ENCODE results near the gene PADI1. TPM values are rescaled to one million over a fixed set of nuclear protein-coding genes. Genes with fewer than 3 reads are reported as not detected.

Gene PADI1
- total RNA-seq, 1 donor from 2014 or later = not detected

GRCh38 chr1:17287130-17287776, 82.3 kb downstream of the PADI1 start:
- H3K27me3 Mint-ChIP-seq (ENCODE audit: low read depth) = peaks cover 19% of the 10 kb centered on the region
- no peaks in the 10 kb centered on the region for H3K36me3 Mint-ChIP-seq
- no peak overlapping the region for H3K27ac Mint-ChIP-seq
- no peak for DNase-seq (ENCODE audit: low spot score in 2 of 2, unreplicated experiment in 2 of 2)
- H3K4me3 Mint-ChIP-seq = no peak overlapping the region
- no peaks in the 10 kb centered on the region for H3K9me3 Mint-ChIP-seq
- H3K4me1 Mint-ChIP-seq = peaks cover 5% of the 10 kb centered on the region
- TF ChIP-seq, protein P1, sequence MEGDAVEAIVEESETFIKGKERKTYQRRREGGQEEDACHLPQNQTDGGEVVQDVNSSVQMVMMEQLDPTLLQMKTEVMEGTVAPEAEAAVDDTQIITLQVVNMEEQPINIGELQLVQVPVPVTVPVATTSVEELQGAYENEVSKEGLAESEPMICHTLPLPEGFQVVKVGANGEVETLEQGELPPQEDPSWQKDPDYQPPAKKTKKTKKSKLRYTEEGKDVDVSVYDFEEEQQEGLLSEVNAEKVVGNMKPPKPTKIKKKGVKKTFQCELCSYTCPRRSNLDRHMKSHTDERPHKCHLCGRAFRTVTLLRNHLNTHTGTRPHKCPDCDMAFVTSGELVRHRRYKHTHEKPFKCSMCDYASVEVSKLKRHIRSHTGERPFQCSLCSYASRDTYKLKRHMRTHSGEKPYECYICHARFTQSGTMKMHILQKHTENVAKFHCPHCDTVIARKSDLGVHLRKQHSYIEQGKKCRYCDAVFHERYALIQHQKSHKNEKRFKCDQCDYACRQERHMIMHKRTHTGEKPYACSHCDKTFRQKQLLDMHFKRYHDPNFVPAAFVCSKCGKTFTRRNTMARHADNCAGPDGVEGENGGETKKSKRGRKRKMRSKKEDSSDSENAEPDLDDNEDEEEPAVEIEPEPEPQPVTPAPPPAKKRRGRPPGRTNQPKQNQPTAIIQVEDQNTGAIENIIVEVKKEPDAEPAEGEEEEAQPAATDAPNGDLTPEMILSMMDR (IDR thresholded peaks at IDR 0.05; ENCODE audit: unreplicated experiment) = no peak

DNA sequence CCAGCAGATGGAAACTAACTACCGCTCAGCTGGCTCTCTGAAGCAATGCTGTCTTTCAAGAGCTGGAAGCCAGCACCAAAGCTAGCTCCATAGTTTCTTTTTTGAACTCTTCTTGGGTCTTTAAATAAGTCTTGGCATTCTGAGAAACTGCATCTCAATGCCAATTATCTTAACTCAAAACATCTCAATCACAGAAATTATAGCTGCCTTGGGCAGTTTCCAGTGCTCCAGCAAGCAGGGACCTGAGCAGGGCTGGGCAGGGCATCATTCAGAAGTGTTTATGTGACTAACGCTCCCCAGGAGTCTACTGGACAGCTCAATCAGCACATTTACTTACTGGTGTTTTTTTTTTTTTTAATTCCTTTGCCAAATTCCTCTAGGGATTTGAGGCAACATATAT, 84.8 kb downstream of the PADI1 start:
- Mint-ChIP-seq H3K27ac (no peak overlapping the region), H3K4me3 (no peak overlapping the region), H3K27me3 (ENCODE audit: low read depth) (peaks cover 6% of the 10 kb centered on the region), H3K9me3 (no peaks in the 10 kb centered on the region), H3K36me3 (no peaks in the 10 kb centered on the region), H3K4me1 (peaks cover 13% of the 10 kb centered on the region)
- TF ChIP-seq, protein P1 (IDR thresholded peaks at IDR 0.05; ENCODE audit: unreplicated experiment) = no peak
- DNase-seq (ENCODE audit: low spot score in 2 of 2, unreplicated experiment in 2 of 2) = no peak

DNA sequence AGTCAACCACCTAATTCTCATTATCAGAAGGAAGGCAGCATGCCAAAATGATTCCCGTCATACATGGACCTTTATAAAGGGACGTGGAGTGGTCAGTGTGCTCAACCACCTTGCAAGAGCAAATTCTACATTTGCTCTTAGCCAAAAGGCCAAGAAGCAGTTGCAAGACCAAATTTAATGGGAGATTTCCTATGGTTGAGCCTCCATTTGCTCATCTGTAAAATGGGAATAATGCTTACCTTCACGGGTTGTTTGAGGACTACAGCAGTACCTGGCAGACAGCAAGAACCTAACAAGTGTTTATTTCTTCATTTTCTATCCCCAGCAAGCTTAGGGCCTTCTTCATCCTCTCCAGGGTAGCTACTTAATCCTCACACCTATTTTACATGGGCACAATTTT, 85.6 kb downstream of the PADI1 start:
- DNase-seq (ENCODE audit: low spot score in 2 of 2, unreplicated experiment in 2 of 2) = no peak
- TF ChIP-seq, protein P1 (IDR thresholded peaks at IDR 0.05; ENCODE audit: unreplicated experiment) = no peak
- Mint-ChIP-seq H3K27me3 (ENCODE audit: low read depth) (peaks cover 4% of the 10 kb centered on the region), H3K4me3 (no peak overlapping the region), H3K9me3 (no peaks in the 10 kb centered on the region), H3K36me3 (no peaks in the 10 kb centered on the region), H3K4me1 (peaks cover 13% of the 10 kb centered on the region), H3K27ac (no peak overlapping the region)

GRCh38 chr1:17292299-17293160, 87.6 kb downstream of the PADI1 start:
- no peak for DNase-seq (ENCODE audit: low spot score in 2 of 2, unreplicated experiment in 2 of 2)
- peaks cover 13% of the 10 kb centered on the region for H3K4me1 Mint-ChIP-seq
- H3K36me3 Mint-ChIP-seq = no peaks in the 10 kb centered on the region
- TF ChIP-seq, protein P1 (IDR thresholded peaks at IDR 0.05; ENCODE audit: unreplicated experiment) = no peak
- no peaks in the 10 kb centered on the region for H3K9me3 Mint-ChIP-seq
- H3K27ac Mint-ChIP-seq = no peak overlapping the region
- no peak overlapping the region for H3K4me3 Mint-ChIP-seq
- peaks cover 10% of the 10 kb centered on the region for H3K27me3 Mint-ChIP-seq (ENCODE audit: low read depth)

GRCh38 chr1:17293681-17294425, 88.9 kb downstream of the PADI1 start:
- no peak for DNase-seq (ENCODE audit: low spot score in 2 of 2, unreplicated experiment in 2 of 2)
- TF ChIP-seq, protein P1 (IDR thresholded peaks at IDR 0.05; ENCODE audit: unreplicated experiment) = no peak
- Mint-ChIP-seq H3K4me3 (no peak overlapping the region), H3K9me3 (peaks cover 3% of the 10 kb centered on the region), H3K4me1 (peaks cover 13% of the 10 kb centered on the region), H3K27ac (no peak overlapping the region), H3K27me3 (ENCODE audit: low read depth) (peaks cover 10% of the 10 kb centered on the region), H3K36me3 (no peaks in the 10 kb centered on the region)
